A673 (cell line): ENCODE measurements around the gene ACOXL.

Experiments
- EZH2 ChIP-seq: fragments of 200-600 bp; sonication (generic); IDR thresholded peaks from 2 replicates; pipeline ENCODE4 v1.6.1; 2017; ENCODE audit warnings: borderline replicate concordance, low read depth, mild to moderate bottlenecking, mixed read lengths, antibody characterized with exemption, low read length; ENCODE audit not compliant: poor library complexity, severe bottlenecking
- TF ChIP-seq, protein P1 (sequence below): fragments of 300-800, 200-600 bp; sonication (generic); conservative IDR thresholded peaks from 2 replicates; pipeline ENCODE4 v1.5.1; 2017; ENCODE audit warnings: low read depth, mild to moderate bottlenecking, antibody characterized with exemption, low read length, moderate library complexity, mixed read lengths

- no peak for TF ChIP-seq EZH2
- TF ChIP-seq, protein P1, sequence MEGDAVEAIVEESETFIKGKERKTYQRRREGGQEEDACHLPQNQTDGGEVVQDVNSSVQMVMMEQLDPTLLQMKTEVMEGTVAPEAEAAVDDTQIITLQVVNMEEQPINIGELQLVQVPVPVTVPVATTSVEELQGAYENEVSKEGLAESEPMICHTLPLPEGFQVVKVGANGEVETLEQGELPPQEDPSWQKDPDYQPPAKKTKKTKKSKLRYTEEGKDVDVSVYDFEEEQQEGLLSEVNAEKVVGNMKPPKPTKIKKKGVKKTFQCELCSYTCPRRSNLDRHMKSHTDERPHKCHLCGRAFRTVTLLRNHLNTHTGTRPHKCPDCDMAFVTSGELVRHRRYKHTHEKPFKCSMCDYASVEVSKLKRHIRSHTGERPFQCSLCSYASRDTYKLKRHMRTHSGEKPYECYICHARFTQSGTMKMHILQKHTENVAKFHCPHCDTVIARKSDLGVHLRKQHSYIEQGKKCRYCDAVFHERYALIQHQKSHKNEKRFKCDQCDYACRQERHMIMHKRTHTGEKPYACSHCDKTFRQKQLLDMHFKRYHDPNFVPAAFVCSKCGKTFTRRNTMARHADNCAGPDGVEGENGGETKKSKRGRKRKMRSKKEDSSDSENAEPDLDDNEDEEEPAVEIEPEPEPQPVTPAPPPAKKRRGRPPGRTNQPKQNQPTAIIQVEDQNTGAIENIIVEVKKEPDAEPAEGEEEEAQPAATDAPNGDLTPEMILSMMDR, result no peak
Observed at GRCh38 chr2:111155610-111156009, 423.2 kb downstream of the ACOXL start.
